ENCODE measurements around the gene FKBP15. TPM values are rescaled to one million over a fixed set of nuclear protein-coding genes. Genes with fewer than 3 reads are reported as not detected.
"Not testable (repeated sequence)": the region's sequence is repeated elsewhere in the genome, so short reads cannot be mapped to it uniquely, and the experiment has no call there.

FKBP15 gene
- total RNA-seq, 6 donors from 2014 or later, result 36.5 to 72.3 (median 50.0) TPM

GRCh38 chr9:113254991-113255390 lies 33.9 kb upstream of the FKBP15 start:
- DNase-seq (no peak), ATAC-seq (ENCODE audit: low FRiP score in 2 of 2) (no peak)
- TF ChIP-seq POLR2A (IDR thresholded peaks at IDR 0.05) (no peak), EP300 (IDR thresholded peaks at IDR 0.05) (no peak), CTCF (IDR thresholded peaks at IDR 0.05) (no peak), POLR2AphosphoS5 (IDR thresholded peaks at IDR 0.05) (no peak)
- Histone ChIP-seq H3K4me1 (no peaks in the 10 kb centered on the region), H3K27me3 (no peaks in the 10 kb centered on the region), H3K4me3 (no peak overlapping the region), H3K9me3 (no peaks in the 10 kb centered on the region), H3K36me3 (peaks cover under 1 to 31% (median 17%) of the 10 kb centered on the region in 4 donors), H3K27ac (no peak overlapping the region)
- 100% methylated on average over 1 of the region's 1 CpG for WGBS, 2 donors

GRCh38 chr9:113250807-113251206 lies 29.7 kb upstream of the FKBP15 start:
- TF ChIP-seq POLR2AphosphoS5 (IDR thresholded peaks at IDR 0.05) (no peak), POLR2A (IDR thresholded peaks at IDR 0.05) (no peak), CTCF (IDR thresholded peaks at IDR 0.05) (no peak), EP300 (IDR thresholded peaks at IDR 0.05) (no peak)
- no peak for ATAC-seq (ENCODE audit: low FRiP score in 2 of 2)
- H3K4me1 ChIP-seq, result no peaks in the 10 kb centered on the region
- WGBS, 2 donors, result 92% methylated on average over 2 of the region's 2 CpGs
- H3K27me3 ChIP-seq, result no peaks in the 10 kb centered on the region
- no peak overlapping the region for H3K27ac ChIP-seq
- no peaks in the 10 kb centered on the region for H3K36me3 ChIP-seq
- H3K9me3 ChIP-seq, result no peaks in the 10 kb centered on the region
- DNase-seq, result no peak
- H3K4me3 ChIP-seq, result no peak overlapping the region

GRCh38 chr9:113249661-113250060 lies 28.6 kb upstream of the FKBP15 start:
- H3K36me3 ChIP-seq; ATAC-seq (ENCODE audit: low FRiP score in 2 of 2); DNase-seq; H3K27ac ChIP-seq; H3K27me3 ChIP-seq; H3K9me3 ChIP-seq; H3K4me1 ChIP-seq; H3K4me3 ChIP-seq: not testable (repeated sequence)
- WGBS, 2 donors, result 97 to 100% methylated on average over 2 of the region's 2 CpGs

- Histone ChIP-seq H3K4me1 (no peaks in the 10 kb centered on the region), H3K27me3 (no peaks in the 10 kb centered on the region), H3K27ac (no peak overlapping the region), H3K4me3 (no peak overlapping the region), H3K36me3 (no peaks in the 10 kb centered on the region), H3K9me3 (no peaks in the 10 kb centered on the region)
- no peak for ATAC-seq (ENCODE audit: low FRiP score in 2 of 2)
- DNase-seq, result no peak
- TF ChIP-seq EP300 (IDR thresholded peaks at IDR 0.05), result no peak
These were observed 26.6 kb upstream of the FKBP15 start for GRCh38 chr9:113247640-113248039.

- Histone ChIP-seq H3K27me3 (no peaks in the 10 kb centered on the region), H3K27ac (no peak overlapping the region), H3K36me3 (no peaks in the 10 kb centered on the region), H3K9me3 (no peaks in the 10 kb centered on the region), H3K4me3 (no peak overlapping the region), H3K4me1 (no peaks in the 10 kb centered on the region)
- no peak for ATAC-seq (ENCODE audit: low FRiP score in 2 of 2)
- DNase-seq, result no peak
- 88 to 90% methylated on average over 6 of the region's 6 CpGs for WGBS, 2 donors
- TF ChIP-seq POLR2A (IDR thresholded peaks at IDR 0.05), result no peak
These were observed 25.9 kb upstream of the FKBP15 start for GRCh38 chr9:113246928-113247327.

- TF ChIP-seq POLR2AphosphoS5 (IDR thresholded peaks at IDR 0.05) (no peak), CTCF (IDR thresholded peaks at IDR 0.05) (no peak), EP300 (IDR thresholded peaks at IDR 0.05) (no peak), POLR2A (IDR thresholded peaks at IDR 0.05) (no peak)
- no peak overlapping the region for H3K4me3 ChIP-seq
- H3K27ac ChIP-seq, result no peak overlapping the region
- no peaks in the 10 kb centered on the region for H3K4me1 ChIP-seq
- no peaks in the 10 kb centered on the region for H3K27me3 ChIP-seq
- DNase-seq (no peak), ATAC-seq (ENCODE audit: low FRiP score in 2 of 2) (no peak)
- H3K9me3 ChIP-seq, result no peaks in the 10 kb centered on the region
- no peaks in the 10 kb centered on the region for H3K36me3 ChIP-seq
- WGBS, 2 donors, result 80 to 93% methylated on average over 4 of the region's 4 CpGs
These were observed 24.8 kb upstream of the FKBP15 start for GRCh38 chr9:113245894-113246293.

All from upper lobe of left lung (tissue), 6 donors.